CD14-positive monocyte (primary cell): ENCODE measurements around the gene PTPRO. TPM values are rescaled to one million over a fixed set of nuclear protein-coding genes. Genes with fewer than 3 reads are reported as not detected.

ENCODE experiments used
- DNase-seq, 3 donors: peaks; one replicate each; pipeline ENCODE4 v3.0.0-alpha.2; 2011 to 2022
- H2AFZ ChIP-seq: 2 replicates; pipeline ENCODE4 v1.6.0; 2012; ENCODE audit warnings: mild to moderate bottlenecking, low read depth, low read length, inconsistent platforms; ENCODE audit not compliant: insufficient read depth, poor library complexity, severe bottlenecking
- H3K27ac ChIP-seq, 2 donors: 1 replicate in 1 of 2; 2 replicates in 1 of 2; pipeline ENCODE4 v1.5.1; 2012 to 2013; ENCODE audit warnings: low read length in 2 of 2, control low read depth in 1 of 2, inconsistent platforms in 1 of 2, low read depth in 1 of 2, mild to moderate bottlenecking in 1 of 2
- H3K27me3 ChIP-seq, 2 donors: one replicate each; pipeline versions ENCODE4 v1.6.0 to v1.6.1; 2011 to 2013; ENCODE audit warnings: low read length in 2 of 2; ENCODE audit not compliant: control insufficient read depth in 2 of 2, insufficient read depth in 2 of 2
- H3K36me3 ChIP-seq, 2 donors: replicated peaks in 1 of 2; 1 replicate in 1 of 2; 2 replicates in 1 of 2; pipeline versions ENCODE4 v1.5.1 to v1.6.1; 2012 to 2013; ENCODE audit warnings: low read length in 2 of 2, control low read depth in 1 of 2, inconsistent platforms in 1 of 2, mild to moderate bottlenecking in 1 of 2; ENCODE audit not compliant: insufficient read depth in 2 of 2, control insufficient read depth in 1 of 2
- H3K4me1 ChIP-seq, 2 donors: 1 replicate in 1 of 2; 2 replicates in 1 of 2; pipeline versions ENCODE4 v1.5.1 to v1.6.1; 2012 to 2013; ENCODE audit warnings: low read length in 2 of 2, control low read depth in 1 of 2, inconsistent platforms in 1 of 2, mild to moderate bottlenecking in 1 of 2, moderate library complexity in 1 of 2; ENCODE audit not compliant: insufficient read depth in 2 of 2, control insufficient read depth in 1 of 2
- H3K4me2 ChIP-seq: replicated peaks from 2 replicates; pipeline ENCODE3; 2012; ENCODE audit warnings: low read length, moderate library complexity, mild to moderate bottlenecking; ENCODE audit not compliant: poor library complexity, severe bottlenecking; ENCODE audit errors: extremely low read depth
- H3K4me3 ChIP-seq, 3 experiments: fragments of 200-600 bp in 1 of 3; sonication (generic) in 1 of 3; replicated peaks in 1 of 3; 1 replicate in 2 of 3; 2 replicates in 1 of 3; pipeline ENCODE4 v1.5.1; 2011 to 2013; ENCODE audit warnings: low read length in 3 of 3, mild to moderate bottlenecking in 3 of 3, control low read depth in 2 of 3, low read depth in 2 of 3, inconsistent platforms in 1 of 3, moderate library complexity in 1 of 3
- H3K79me2 ChIP-seq: 2 replicates; pipeline ENCODE4 v1.6.0; 2012; ENCODE audit warnings: mild to moderate bottlenecking, control low read depth, inconsistent platforms, low read length, moderate library complexity; ENCODE audit not compliant: insufficient read depth
- H3K9ac ChIP-seq: 2 replicates; pipeline ENCODE4 v1.6.0; 2017; ENCODE audit warnings: low read length, mild to moderate bottlenecking; ENCODE audit not compliant: insufficient read depth, poor library complexity, severe bottlenecking
- H3K9me3 ChIP-seq, 2 donors: replicated peaks in 1 of 2; 1 replicate in 1 of 2; 2 replicates in 1 of 2; pipeline versions ENCODE4 v1.5.1 to v1.6.1; 2012 to 2013; ENCODE audit warnings: low read length in 2 of 2, control low read depth in 1 of 2; ENCODE audit not compliant: control insufficient read depth in 1 of 2, insufficient read depth in 1 of 2
- H4K20me1 ChIP-seq: 2 replicates; pipeline ENCODE4 v1.6.0; 2012; ENCODE audit warnings: mild to moderate bottlenecking, low read length, control low read depth, moderate library complexity; ENCODE audit not compliant: insufficient read depth
- H3K27ac Mint-ChIP-seq, 7 donors: one replicate each; pipeline ENCODE4 v1.8.0; 2020; ENCODE audit warnings: mild to moderate bottlenecking in 7 of 7, mixed read lengths in 7 of 7, moderate library complexity in 6 of 7, inconsistent platforms in 2 of 7
- H3K27me3 Mint-ChIP-seq, 3 donors: one replicate each; pipeline ENCODE4 v1.8.0; 2021 to 2022; ENCODE audit warnings: low read depth in 3 of 3, mild to moderate bottlenecking in 3 of 3, mixed read lengths in 3 of 3, moderate library complexity in 3 of 3, inconsistent platforms in 1 of 3
- H3K36me3 Mint-ChIP-seq, 2 donors: one replicate each; pipeline ENCODE4 v1.8.0; 2020; ENCODE audit warnings: mixed read lengths in 2 of 2, inconsistent platforms in 1 of 2, mild to moderate bottlenecking in 1 of 2
- H3K4me1 Mint-ChIP-seq: one replicate; pipeline ENCODE4 v1.8.0; 2020; ENCODE audit warnings: mild to moderate bottlenecking, mixed read lengths
- H3K4me3 Mint-ChIP-seq, 2 donors: one replicate each; pipeline ENCODE4 v1.8.0; 2020; ENCODE audit warnings: mild to moderate bottlenecking in 2 of 2, mixed read lengths in 2 of 2, moderate library complexity in 1 of 2
- H3K9me3 Mint-ChIP-seq, 7 donors: one replicate each; pipeline ENCODE4 v1.8.0; 2020 to 2022; ENCODE audit warnings: mixed read lengths in 7 of 7, mild to moderate bottlenecking in 6 of 7, moderate library complexity in 6 of 7, inconsistent platforms in 2 of 7
- WGBS: methylation state at CpG from one replicate; pipeline ENCODE4 v1.1.5; 2013; ENCODE audit warnings: missing lambda C conversion rate; ENCODE audit not compliant: insufficient coverage; 5-methylcytosine and 5-hydroxymethylcytosine counted together
- intact Hi-C, 2 donors: fragments of 100-400 bp; cut with micrococcal nuclease; formaldehyde crosslinking; loops; one replicate each; pipeline versions ENCODE4 v1.15.0 to v1.15.1; 2023
- polyA plus RNA-seq, 3 donors: library from polyadenylated mRNA; depleted of rRNA in 1 of 3; unstranded in 2 of 3; stranded (reverse) in 1 of 3; fragments of 300-500 nt in 2 of 3; fragments of >200 nt in 1 of 3; fragmentation: Illumina TruSeq in 2 of 3; gene quantifications; 1 replicate in 2 of 3; 2 replicates in 1 of 3; pipeline ENCODE4 v1.2.3, GENCODE V29; 2012 to 2021
- TF ChIP-seq, protein P1 (sequence below): fragments of 200-600 bp; IDR thresholded peaks from one replicate; pipeline ENCODE4 v1.8.0; 2022; ENCODE audit warnings: antibody characterized with exemption, mild to moderate bottlenecking

Gene PTPRO
- polyA plus RNA-seq, 3 donors, result 3.1 to 12.0 (median 4.7) TPM

GRCh38 chr12:15407025-15407424 is 84.7 kb downstream of the PTPRO start:
- Mint-ChIP-seq H3K4me3 (no peak overlapping the region), H3K4me1 (no peaks in the 10 kb centered on the region), H3K27me3 (peaks cover 1 to 9% (median 6%) of the 10 kb centered on the region in 3 donors), H3K27ac (no peak overlapping the region), H3K36me3 (no peaks in the 10 kb centered on the region), H3K9me3 (peaks cover 0 to 4% (median 0%) of the 10 kb centered on the region in 7 donors)
- Histone ChIP-seq H4K20me1 (no peaks in the 10 kb centered on the region), H3K27me3 (no peaks in the 10 kb centered on the region), H3K36me3 (no peaks in the 10 kb centered on the region), H3K9me3 (peaks cover 0 to 3% of the 10 kb centered on the region in 2 donors), H3K9ac (no peak overlapping the region), H3K27ac (no peak overlapping the region), H3K4me3 (no peak overlapping the region), H3K79me2 (no peaks in the 10 kb centered on the region), H2AFZ (no peak overlapping the region), H3K4me1 (no peaks in the 10 kb centered on the region), H3K4me2 (no peak overlapping the region)
- TF ChIP-seq, protein P1, sequence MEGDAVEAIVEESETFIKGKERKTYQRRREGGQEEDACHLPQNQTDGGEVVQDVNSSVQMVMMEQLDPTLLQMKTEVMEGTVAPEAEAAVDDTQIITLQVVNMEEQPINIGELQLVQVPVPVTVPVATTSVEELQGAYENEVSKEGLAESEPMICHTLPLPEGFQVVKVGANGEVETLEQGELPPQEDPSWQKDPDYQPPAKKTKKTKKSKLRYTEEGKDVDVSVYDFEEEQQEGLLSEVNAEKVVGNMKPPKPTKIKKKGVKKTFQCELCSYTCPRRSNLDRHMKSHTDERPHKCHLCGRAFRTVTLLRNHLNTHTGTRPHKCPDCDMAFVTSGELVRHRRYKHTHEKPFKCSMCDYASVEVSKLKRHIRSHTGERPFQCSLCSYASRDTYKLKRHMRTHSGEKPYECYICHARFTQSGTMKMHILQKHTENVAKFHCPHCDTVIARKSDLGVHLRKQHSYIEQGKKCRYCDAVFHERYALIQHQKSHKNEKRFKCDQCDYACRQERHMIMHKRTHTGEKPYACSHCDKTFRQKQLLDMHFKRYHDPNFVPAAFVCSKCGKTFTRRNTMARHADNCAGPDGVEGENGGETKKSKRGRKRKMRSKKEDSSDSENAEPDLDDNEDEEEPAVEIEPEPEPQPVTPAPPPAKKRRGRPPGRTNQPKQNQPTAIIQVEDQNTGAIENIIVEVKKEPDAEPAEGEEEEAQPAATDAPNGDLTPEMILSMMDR, result no peak
- DNase-seq, result no peak
- intact Hi-C loops, result no loop called here
- 71% methylated on average over 1 of the region's 2 CpGs for WGBS

DNA sequence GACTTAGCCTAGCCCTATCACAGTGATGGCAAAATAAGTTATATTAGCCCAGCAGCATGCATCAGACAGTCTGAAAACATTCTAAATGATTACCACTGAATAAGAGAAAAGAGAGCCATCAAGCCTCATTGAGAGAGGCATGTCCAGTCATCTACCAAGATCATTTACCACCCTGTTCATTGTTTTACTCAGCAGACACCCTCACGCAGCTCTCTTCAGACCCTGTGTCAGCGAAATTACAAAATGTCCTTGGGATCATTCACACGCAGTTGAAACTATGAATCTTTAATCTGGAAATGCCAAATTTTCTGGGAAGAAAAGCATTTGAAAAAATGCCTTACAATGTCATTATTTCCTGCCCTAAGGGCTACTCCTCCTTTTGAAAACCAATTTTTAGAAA is 89.5 kb downstream of the PTPRO start:
- Mint-ChIP-seq H3K36me3 (no peaks in the 10 kb centered on the region), H3K27me3 (peaks cover 3 to 14% (median 12%) of the 10 kb centered on the region in 3 donors), H3K9me3 (no peaks in the 10 kb centered on the region), H3K4me1 (peaks cover 10% of the 10 kb centered on the region), H3K27ac (no peak overlapping the region), H3K4me3 (no peak overlapping the region)
- Histone ChIP-seq H2AFZ (no peak overlapping the region), H3K4me2 (no peak overlapping the region), H4K20me1 (no peaks in the 10 kb centered on the region), H3K27ac (no peak overlapping the region), H3K9me3 (no peaks in the 10 kb centered on the region), H3K4me1 (no peaks in the 10 kb centered on the region), H3K4me3 (no peak overlapping the region), H3K79me2 (no peaks in the 10 kb centered on the region), H3K9ac (no peak overlapping the region), H3K36me3 (no peaks in the 10 kb centered on the region), H3K27me3 (no peaks in the 10 kb centered on the region)
- intact Hi-C loops, result no loop called here
- TF ChIP-seq, protein P1, result no peak
- 100% methylated on average over 1 of the region's 3 CpGs for WGBS
- DNase-seq, result no peak
